Parathyroid adenoma (tissue), 2 donors: ENCODE measurements around the gene SGMS1.

Source experiments
- H2AFZ ChIP-seq: fragments of 300-600 bp; sonication (generic); one replicate; pipeline ENCODE4 v1.7.0; 2017; ENCODE audit warnings: antibody characterized with exemption, mild to moderate bottlenecking
- H3K27ac ChIP-seq: fragments of 300-600 bp; sonication (generic); one replicate; pipeline ENCODE4 v1.7.0; 2017
- H3K27me3 ChIP-seq: fragments of 300-600 bp; sonication (generic); one replicate; pipeline ENCODE4 v1.7.0; 2017; ENCODE audit warnings: low read length; ENCODE audit not compliant: control insufficient read depth, insufficient read depth
- H3K36me3 ChIP-seq: fragments of 300-600 bp; sonication (generic); one replicate; pipeline ENCODE4 v1.7.0; 2017; ENCODE audit warnings: low read length; ENCODE audit not compliant: control insufficient read depth, insufficient read depth
- H3K4me1 ChIP-seq: fragments of 300-600 bp; sonication (generic); one replicate; pipeline ENCODE4 v1.7.0; 2017; ENCODE audit warnings: control low read depth
- H3K4me2 ChIP-seq: fragments of 300-600 bp; sonication (generic); one replicate; pipeline ENCODE4 v1.7.0; 2017; ENCODE audit warnings: low read length
- H3K4me3 ChIP-seq: fragments of 300-600 bp; sonication (generic); one replicate; pipeline ENCODE4 v1.7.0; 2017; ENCODE audit warnings: low read depth, low read length
- H3K79me2 ChIP-seq: fragments of 300-600 bp; sonication (generic); one replicate; pipeline ENCODE4 v1.7.0; 2017; ENCODE audit warnings: control low read depth
- H3K9ac ChIP-seq: fragments of 300-600 bp; sonication (generic); one replicate; pipeline ENCODE4 v1.7.0; 2017; ENCODE audit warnings: mild to moderate bottlenecking
- H3K9me3 ChIP-seq: fragments of 300-600 bp; sonication (generic); one replicate; pipeline ENCODE4 v1.7.0; 2017; ENCODE audit warnings: low read length; ENCODE audit not compliant: control insufficient read depth
- CTCF ChIP-seq: fragments of 300-600 bp; sonication (generic); IDR thresholded peaks from one replicate; pipeline ENCODE4 v1.7.0; 2017; ENCODE audit warnings: antibody characterized with exemption, mild to moderate bottlenecking
- donor health status: primary hyperparathyroidism.

Gene SGMS1

GRCh38 chr10:50590935-50591334 lies 32.8 kb downstream of the SGMS1 start:
- no peak overlapping the region for H3K4me3 ChIP-seq
- TF ChIP-seq CTCF = no peak
- no peak overlapping the region for H3K9ac ChIP-seq
- peaks cover 78% of the 10 kb centered on the region for H3K79me2 ChIP-seq
- no peak overlapping the region for H3K27ac ChIP-seq
- no peak overlapping the region for H3K4me2 ChIP-seq
- no peak overlapping the region for H2AFZ ChIP-seq
- H3K27me3 ChIP-seq = no peaks in the 10 kb centered on the region
- H3K9me3 ChIP-seq = no peaks in the 10 kb centered on the region
- no peaks in the 10 kb centered on the region for H3K36me3 ChIP-seq
- H3K4me1 ChIP-seq = peaks cover 3% of the 10 kb centered on the region

- no peaks in the 10 kb centered on the region for H3K36me3 ChIP-seq
- no peak overlapping the region for H3K4me3 ChIP-seq
- no peak for TF ChIP-seq CTCF
- H3K4me2 ChIP-seq = no peak overlapping the region
- H3K79me2 ChIP-seq = peaks cover 65% of the 10 kb centered on the region
- H3K4me1 ChIP-seq = peaks cover 10% of the 10 kb centered on the region
- H3K9ac ChIP-seq = no peak overlapping the region
- no peak overlapping the region for H2AFZ ChIP-seq
- H3K27me3 ChIP-seq = no peaks in the 10 kb centered on the region
- no peaks in the 10 kb centered on the region for H3K9me3 ChIP-seq
- no peak overlapping the region for H3K27ac ChIP-seq
Observed at GRCh38 chr10:50586740-50587088, 37.0 kb downstream of the SGMS1 start.

DNA sequence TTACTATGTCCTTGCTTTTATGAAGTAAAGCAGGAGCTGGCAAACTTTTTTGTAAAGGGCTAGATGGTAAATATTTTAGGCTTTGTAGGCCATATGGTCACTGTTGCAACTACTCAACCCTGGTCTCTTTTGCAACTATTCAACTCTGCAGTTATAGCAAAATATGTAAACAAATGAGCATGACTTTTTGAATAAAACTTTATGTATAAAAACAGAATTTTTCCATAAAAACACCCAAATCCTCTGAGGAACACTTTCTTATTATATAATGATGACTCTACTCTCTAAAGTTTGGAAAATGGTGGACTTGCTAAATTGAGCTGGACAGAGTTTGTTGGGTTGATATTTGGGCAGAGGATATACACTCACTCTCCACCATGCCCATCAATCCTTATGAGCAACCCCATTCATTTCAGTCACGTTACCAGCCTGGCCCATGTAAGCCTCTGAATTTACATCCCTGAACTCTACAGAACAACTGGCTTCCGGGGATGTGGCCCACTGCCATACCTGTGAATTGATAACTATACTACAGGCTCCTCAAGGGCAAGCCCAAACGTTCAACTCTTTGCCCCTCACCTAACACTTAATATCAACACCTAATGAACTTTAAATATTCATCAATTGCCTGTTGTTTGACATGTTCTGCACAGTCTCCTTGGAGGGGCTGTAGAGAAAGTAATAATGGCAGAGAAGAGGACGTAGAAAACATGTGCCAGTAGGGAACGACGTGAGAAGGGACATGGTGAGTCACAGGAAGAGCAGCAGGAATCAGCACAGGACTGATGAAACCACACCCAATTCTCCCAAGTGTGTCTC lies 37.6 kb downstream of the SGMS1 start:
- Histone ChIP-seq H3K79me2 (peaks cover 62% of the 10 kb centered on the region), H3K9me3 (no peaks in the 10 kb centered on the region), H3K4me3 (no peak overlapping the region), H2AFZ (no peak overlapping the region), H3K27ac (no peak overlapping the region), H3K27me3 (no peaks in the 10 kb centered on the region), H3K36me3 (no peaks in the 10 kb centered on the region), H3K4me2 (no peak overlapping the region), H3K4me1 (peaks cover 12% of the 10 kb centered on the region), H3K9ac (no peak overlapping the region)
- TF ChIP-seq CTCF = no peak

DNA sequence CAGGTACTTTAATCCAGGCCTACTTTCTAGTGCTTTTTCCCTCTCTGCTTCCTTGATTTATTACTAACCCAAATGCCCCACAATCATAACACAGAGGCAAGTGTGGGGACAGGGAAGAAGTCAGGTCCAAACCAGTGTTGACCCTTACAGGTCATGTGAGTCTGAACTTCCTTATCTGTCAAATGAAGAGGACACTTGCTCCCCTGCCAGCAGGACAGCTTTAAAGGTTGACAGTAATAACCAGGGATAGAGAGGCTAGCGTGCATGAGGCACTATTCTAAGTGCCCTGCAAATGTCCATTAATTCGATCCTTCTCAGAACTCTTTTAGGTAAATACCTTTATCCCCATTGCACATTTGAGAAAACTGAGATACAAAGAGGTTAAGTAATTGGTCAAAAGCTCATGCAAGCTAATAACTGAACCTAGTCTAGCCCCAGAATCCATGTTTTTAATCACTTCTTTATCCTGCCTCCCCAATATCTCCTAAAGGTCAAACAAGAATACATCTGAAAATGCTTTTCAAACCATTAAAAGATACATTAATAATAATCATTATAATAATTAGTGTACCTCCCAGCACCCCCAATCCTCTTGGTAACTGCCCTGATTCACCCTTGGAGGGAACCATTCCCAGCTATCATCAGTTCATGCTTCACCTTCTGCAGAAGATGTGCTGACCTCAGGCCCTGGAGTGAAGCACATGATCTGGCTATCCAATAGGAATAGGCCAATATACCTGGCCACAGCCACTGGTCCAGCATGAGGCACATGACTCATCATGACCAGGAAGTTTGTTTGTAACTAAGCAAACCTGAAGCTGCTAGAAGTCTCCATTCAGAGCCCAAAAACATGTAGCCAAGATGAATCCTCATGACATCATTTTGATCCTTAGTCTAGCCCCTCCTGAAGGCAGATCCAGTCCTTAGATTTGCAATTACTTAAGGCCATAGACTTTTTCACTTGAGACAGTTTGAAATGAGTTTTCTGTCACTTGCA lies 40.7 kb downstream of the SGMS1 start:
- Histone ChIP-seq H3K27me3 (no peaks in the 10 kb centered on the region), H3K79me2 (peaks cover 45% of the 10 kb centered on the region), H3K27ac (no peak overlapping the region), H3K36me3 (no peaks in the 10 kb centered on the region), H3K4me1 (peaks cover 18% of the 10 kb centered on the region), H3K9me3 (no peaks in the 10 kb centered on the region), H3K4me2 (no peak overlapping the region), H3K4me3 (no peak overlapping the region), H3K9ac (no peak overlapping the region), H2AFZ (no peak overlapping the region)
- no peak for TF ChIP-seq CTCF
